SK-N-SH (cell line): ENCODE measurements around the gene DACT2. TPM values are rescaled to one million over a fixed set of nuclear protein-coding genes. Genes with fewer than 3 reads are reported as not detected.
"Not testable (repeated sequence)": the region's sequence is repeated elsewhere in the genome, so short reads cannot be mapped to it uniquely, and the experiment has no call there.

Source experiments
- CTCF ChIA-PET: fragments of 300-600, 350-600 bp; formaldehyde crosslinking; extraction: SDS; loops from one replicate; lab custom pipeline; 2021; lab: Yijun Ruan, JAX
- POLR2A ChIA-PET: fragments of 350-600 bp; sonication (Branson Sonifier 250); formaldehyde crosslinking; extraction: SDS; loops from one replicate; lab custom pipeline; 2020; ENCODE audit warnings: antibody characterized with exemption, inconsistent platforms; lab: Yijun Ruan, JAX
- DNase-seq: peaks from one replicate; pipeline ENCODE4 v3.0.0; 2012
- H2AFZ ChIP-seq: fragments of 200-600 bp; sonication (generic); 2 replicates; pipeline ENCODE4 v1.8.1; 2016; ENCODE audit warnings: antibody characterized with exemption, mild to moderate bottlenecking, low read depth
- H3F3A ChIP-seq: fragments of 200-600 bp; sonication (generic); replicated peaks from 2 replicates; pipeline ENCODE3; 2016; ENCODE audit warnings: antibody characterized with exemption, mild to moderate bottlenecking; ENCODE audit not compliant: insufficient read depth
- H3K27ac ChIP-seq, 2 experiments: fragments of 200-500 bp in 1 of 2; fragments of 200-600 bp in 1 of 2; sonication (Bioruptor generic) in 1 of 2; sonication (generic), shearing (Covaris generic) in 1 of 2; 2 replicates each; pipeline versions ENCODE4 v1.5.1 to v1.6.1; 2014 to 2016; ENCODE audit warnings: low read depth in 2 of 2, inconsistent platforms in 1 of 2, low read length in 1 of 2, mild to moderate bottlenecking in 1 of 2, mixed read lengths in 1 of 2
- H3K27me3 ChIP-seq: fragments of 200-600 bp; sonication (generic), shearing (Covaris generic); 2 replicates; pipeline ENCODE4 v1.6.1; 2016; ENCODE audit warnings: mixed run types; ENCODE audit not compliant: insufficient read depth
- H3K36me3 ChIP-seq, 2 experiments: fragments of 200-500 bp in 1 of 2; fragments of 200-600 bp in 1 of 2; sonication (Bioruptor generic) in 1 of 2; sonication (generic) in 1 of 2; replicated peaks in 1 of 2; 2 replicates each; pipeline versions ENCODE3 to v1.5.1; 2014 to 2016; ENCODE audit warnings: low read length in 1 of 2, mild to moderate bottlenecking in 1 of 2; ENCODE audit not compliant: insufficient read depth in 2 of 2, control insufficient read depth in 1 of 2
- H3K4me1 ChIP-seq, 2 experiments: fragments of 200-500 bp in 1 of 2; fragments of 200-600 bp in 1 of 2; sonication (Bioruptor generic) in 1 of 2; sonication (generic), shearing (Covaris generic) in 1 of 2; 2 replicates each; pipeline versions ENCODE4 v1.5.1 to v1.6.1; 2014 to 2016; ENCODE audit warnings: low read depth in 1 of 2, low read length in 1 of 2, mixed run types in 1 of 2; ENCODE audit not compliant: insufficient read depth in 2 of 2, control insufficient read depth in 1 of 2
- H3K4me2 ChIP-seq: fragments of 200-600 bp; sonication (generic), shearing (Covaris generic); 2 replicates; pipeline ENCODE4 v1.6.1; 2017; ENCODE audit warnings: mixed run types
- H3K4me3 ChIP-seq, 2 experiments: fragments of 200-500 bp in 1 of 2; fragments of 200-600 bp in 1 of 2; sonication (Bioruptor generic) in 1 of 2; sonication (generic), shearing (Covaris generic) in 1 of 2; 2 replicates each; pipeline versions ENCODE4 v1.5.1 to v1.8.1; 2014 to 2016; ENCODE audit warnings: low read depth in 2 of 2, inconsistent platforms in 1 of 2, low read length in 1 of 2, mild to moderate bottlenecking in 1 of 2, mixed read lengths in 1 of 2, moderate library complexity in 1 of 2
- H3K79me2 ChIP-seq: fragments of 200-600 bp; sonication (generic); 2 replicates; pipeline ENCODE4 v1.8.1; 2017; ENCODE audit warnings: mild to moderate bottlenecking; ENCODE audit not compliant: insufficient read depth
- H3K9ac ChIP-seq: fragments of 200-600 bp; sonication (generic); 2 replicates; pipeline ENCODE4 v1.6.1; 2017; ENCODE audit warnings: mixed run types
- H3K9me2 ChIP-seq: fragments of 200-600 bp; sonication (generic); 2 replicates; pipeline ENCODE4 v1.6.1; 2017; ENCODE audit warnings: mixed run types
- H3K9me3 ChIP-seq: fragments of 200-600 bp; sonication (generic); 2 replicates; pipeline ENCODE4 v1.6.1; 2017; ENCODE audit warnings: mixed run types, mild to moderate bottlenecking, moderate library complexity
- H4K20me1 ChIP-seq: fragments of 200-600 bp; sonication (generic); 2 replicates; pipeline ENCODE4 v1.6.1; 2017; ENCODE audit warnings: mild to moderate bottlenecking, mixed run types; ENCODE audit not compliant: insufficient read depth
- FOXM1 ChIP-seq: IDR thresholded peaks from 2 replicates; pipeline ENCODE4 v1.4.0; 2012; ENCODE audit warnings: low read depth, mild to moderate bottlenecking
- MXI1 ChIP-seq: IDR thresholded peaks from 2 replicates; pipeline ENCODE4 v1.6.1; 2012; ENCODE audit warnings: mild to moderate bottlenecking, low read depth, low read length, improper control_type of control experiment
- POLR2AphosphoS5 ChIP-seq: IDR thresholded peaks from 2 replicates; pipeline ENCODE4 v1.6.1; 2012; ENCODE audit warnings: low read depth, low read length
- RFX5 ChIP-seq: IDR thresholded peaks from 2 replicates; pipeline ENCODE4 v1.6.1; 2012; ENCODE audit warnings: mild to moderate bottlenecking, improper control_type of control experiment, low read length
- ZBTB33 ChIP-seq: IDR thresholded peaks from 2 replicates; pipeline ENCODE4 v1.4.0; 2012; ENCODE audit warnings: low read depth, borderline replicate concordance
- WGBS: methylation state at CpG from one replicate; pipeline ENCODE4 v1.1.6; 2017; ENCODE audit warnings: low lambda C conversion rate; 5-methylcytosine and 5-hydroxymethylcytosine counted together
- polyA plus RNA-seq, 3 experiments: library from polyadenylated mRNA; depleted of rRNA; stranded (reverse); fragments of >200 nt; gene quantifications; 2 replicates each; pipeline ENCODE4 v1.2.3, GENCODE V29; 2012

Gene DACT2
- polyA plus RNA-seq, 1 of the 3 experiments (the other 2 are of a cell fraction), result not detected

GRCh38 chr6:168268755-168269154 lies 50.8 kb downstream of the DACT2 start:
- no peak overlapping the region for H3K9ac ChIP-seq
- ChIA-PET CTCF (interaction anchor here (0.7 kb wide), 2 partner anchors 12 to 29 kb away, joined by 3 read pairs; no protein-coding TSS in a partner anchor), POLR2A (no interaction called here)
- 0% methylated on average over 1 of the region's 1 CpG for WGBS
- H3K79me2 ChIP-seq, result no peaks in the 10 kb centered on the region
- no peaks in the 10 kb centered on the region for H3K36me3 ChIP-seq
- no peak overlapping the region for H3K4me3 ChIP-seq
- no peaks in the 10 kb centered on the region for H3K9me2 ChIP-seq
- H4K20me1 ChIP-seq, result no peaks in the 10 kb centered on the region
- H3K27me3 ChIP-seq, result no peaks in the 10 kb centered on the region
- no peak overlapping the region for H3K27ac ChIP-seq
- no peak overlapping the region for H2AFZ ChIP-seq
- H3K9me3 ChIP-seq, result no peaks in the 10 kb centered on the region
- H3K4me1 ChIP-seq, result peaks cover 0 to 12% of the 10 kb centered on the region in 2 experiments; a peak in 2 of 4 replicates
- H3F3A ChIP-seq, result no peaks in the 10 kb centered on the region
- TF ChIP-seq RFX5, result no peak
- TF ChIP-seq ZBTB33, result no peak
- TF ChIP-seq, all 33 proteins: peak for 0
- no peak for DNase-seq
- no peak overlapping the region for H3K4me2 ChIP-seq

GRCh38 chr6:168267779-168268178 lies 51.8 kb downstream of the DACT2 start:
- POLR2A ChIA-PET, H3K9me3 ChIP-seq, H3K27me3 ChIP-seq, H3K27ac ChIP-seq, H3F3A ChIP-seq, H3K79me2 ChIP-seq, DNase-seq, H3K9me2 ChIP-seq, H3K36me3 ChIP-seq, H2AFZ ChIP-seq, H3K9ac ChIP-seq, H4K20me1 ChIP-seq, H3K4me3 ChIP-seq, H3K4me2 ChIP-seq: not testable (repeated sequence)
- CTCF ChIA-PET, result interaction anchor here (0.7 kb wide), 1 partner anchor 11 kb away, joined by 3 read pairs; no protein-coding TSS in a partner anchor
- 31% methylated on average over 3 of the region's 3 CpGs for WGBS
- H3K4me1 ChIP-seq, result peaks cover 0 to 11% of the 10 kb centered on the region in 2 experiments; a peak in 2 of 4 replicates

GRCh38 chr6:168265827-168266815 lies 53.5 kb downstream of the DACT2 start:
- no peaks in the 10 kb centered on the region; a peak in 1 of 4 replicates for H3K4me1 ChIP-seq
- H3F3A ChIP-seq, result no peaks in the 10 kb centered on the region
- H4K20me1 ChIP-seq, result no peaks in the 10 kb centered on the region
- no peaks in the 10 kb centered on the region for H3K27me3 ChIP-seq
- no peaks in the 10 kb centered on the region for H3K79me2 ChIP-seq
- no peak for DNase-seq
- WGBS, result 68% methylated on average over 12 of the region's 15 CpGs
- H3K36me3 ChIP-seq, result no peaks in the 10 kb centered on the region
- no peak overlapping the region for H2AFZ ChIP-seq
- H3K9ac ChIP-seq, result no peak overlapping the region
- H3K27ac ChIP-seq, result no peak overlapping the region
- no peak overlapping the region for H3K4me3 ChIP-seq
- no peak overlapping the region for H3K4me2 ChIP-seq
- POLR2A ChIA-PET, result no interaction called here
- CTCF ChIA-PET, result no interaction called here
- no peak for TF ChIP-seq POLR2AphosphoS5
- no peak for TF ChIP-seq MXI1
- no peak for TF ChIP-seq FOXM1
- H3K9me2 ChIP-seq, result no peaks in the 10 kb centered on the region
- no peaks in the 10 kb centered on the region for H3K9me3 ChIP-seq
